D341Med (cell line): ENCODE data around the gene OR2M7.
"Not testable (repeated sequence)": the region's sequence is repeated elsewhere in the genome, so short reads cannot be mapped to it uniquely, and the experiment has no call there.

Experiments used
- DNase-seq: peaks from one replicate; pipeline ENCODE4 v3.0.0; 2012; ENCODE audit warnings: low spot score

OR2M7 gene

GRCh38 chr1:248324468-248324867 is at the start of gene OR2M7:
Gene OR2M7 (minus strand): TSS chr1:248324568. CDS start chr1:248324568, 0 bp downstream.
- DNase-seq = no peak

DNA sequence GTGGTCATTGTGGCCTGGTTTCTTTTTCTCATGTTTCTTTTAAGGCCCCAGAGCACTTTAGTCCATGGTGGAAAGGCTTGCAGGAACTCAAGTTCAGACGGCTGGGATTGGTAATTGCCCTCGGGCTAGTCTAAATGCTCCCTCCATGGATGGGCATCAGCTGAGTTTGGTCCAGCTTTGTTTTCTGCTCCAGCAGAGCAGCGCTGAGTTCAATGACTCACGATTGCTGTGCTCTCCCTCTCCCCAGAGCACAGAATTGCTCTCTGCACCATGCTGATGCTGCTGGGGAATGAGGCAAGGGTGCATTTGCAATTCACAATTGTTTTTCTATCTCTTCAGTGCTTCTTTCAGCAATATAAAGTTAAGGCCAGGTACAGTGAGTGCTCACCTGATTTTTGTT is 49.4 kb upstream of the OR2M7 start:
- no peak for DNase-seq

- no peak for DNase-seq
Observed at GRCh38 chr1:248372394-248372793, 48.0 kb upstream of the OR2M7 start.

DNA sequence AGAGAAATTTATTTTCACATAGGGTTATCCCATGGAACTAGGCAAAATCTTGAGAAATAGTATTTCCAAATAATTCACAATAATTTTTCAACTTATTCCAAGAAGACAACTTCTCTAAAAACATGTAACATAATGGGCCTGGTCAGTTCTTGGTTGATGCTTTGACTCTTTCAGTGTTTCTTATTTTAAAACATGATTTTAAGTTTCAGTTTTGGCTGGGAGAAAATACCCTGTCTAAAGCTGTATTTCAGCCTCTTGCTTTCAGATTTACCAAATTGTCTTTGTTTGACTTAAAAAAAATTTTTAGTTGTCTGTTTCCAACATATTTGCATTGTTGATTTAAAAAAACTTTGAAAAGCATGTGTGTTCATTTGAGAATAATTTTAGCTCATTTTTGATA is 42.2 kb upstream of the OR2M7 start:
- no peak for DNase-seq

DNA sequence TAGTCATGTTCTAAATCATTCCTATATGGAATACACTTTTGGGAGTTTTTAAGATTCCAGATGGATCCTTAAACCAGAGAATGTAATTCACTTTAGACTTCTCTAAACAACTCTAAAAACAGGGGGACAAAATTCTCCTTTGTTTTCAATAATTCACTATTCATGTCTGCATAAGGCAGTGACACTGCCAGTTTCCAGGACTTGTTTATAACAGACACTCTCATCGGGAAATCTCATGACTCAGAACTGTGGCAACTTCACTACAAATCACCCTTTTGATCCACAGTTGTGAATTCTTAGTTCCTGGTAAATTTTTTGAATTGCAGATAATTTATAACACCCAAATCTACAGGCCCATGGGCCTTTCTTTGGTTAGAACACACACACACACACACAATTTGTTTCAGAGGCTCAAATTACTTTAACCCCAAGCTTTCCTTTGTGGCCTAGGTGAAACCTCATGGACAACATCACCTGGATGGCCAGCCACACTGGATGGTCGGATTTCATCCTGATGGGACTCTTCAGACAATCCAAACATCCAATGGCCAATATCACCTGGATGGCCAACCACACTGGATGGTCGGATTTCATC is 36.9 kb upstream of the OR2M7 start, which contains the start of gene OR2T4:
TSS of gene OR2T4 (plus strand) at position 545 of the 595 bp plus-strand sequence. CDS start at position 545, 0 bp downstream.
- no peak for DNase-seq

GRCh38 chr1:248359415-248359814 is 35.0 kb upstream of the OR2M7 start:
- DNase-seq = no peak

DNA sequence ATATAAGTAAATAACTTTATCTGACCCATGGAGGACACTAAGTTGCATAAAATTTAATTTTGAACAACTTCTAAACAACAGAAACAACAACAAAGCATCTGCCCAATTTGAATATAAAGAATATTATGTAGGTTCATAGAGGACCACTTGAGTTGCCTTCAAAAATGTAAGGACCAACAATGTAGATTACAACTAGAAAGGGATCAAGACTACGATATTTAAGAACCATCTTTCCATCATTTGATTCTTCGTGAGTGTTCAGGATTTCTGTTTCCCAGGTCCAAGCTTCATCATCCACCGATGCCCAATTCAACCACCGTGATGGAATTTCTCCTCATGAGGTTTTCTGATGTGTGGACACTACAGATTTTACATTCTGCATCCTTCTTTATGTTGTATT is 24.1 kb upstream of the OR2M7 start, which contains the start of gene OR14C36:
TSS of gene OR14C36 (plus strand) at position 301 of the 400 bp plus-strand sequence. CDS start at position 301, 0 bp downstream.
- DNase-seq = no peak

GRCh38 chr1:248343451-248343850 is 19.1 kb upstream of the OR2M7 start:
- no peak for DNase-seq

DNA sequence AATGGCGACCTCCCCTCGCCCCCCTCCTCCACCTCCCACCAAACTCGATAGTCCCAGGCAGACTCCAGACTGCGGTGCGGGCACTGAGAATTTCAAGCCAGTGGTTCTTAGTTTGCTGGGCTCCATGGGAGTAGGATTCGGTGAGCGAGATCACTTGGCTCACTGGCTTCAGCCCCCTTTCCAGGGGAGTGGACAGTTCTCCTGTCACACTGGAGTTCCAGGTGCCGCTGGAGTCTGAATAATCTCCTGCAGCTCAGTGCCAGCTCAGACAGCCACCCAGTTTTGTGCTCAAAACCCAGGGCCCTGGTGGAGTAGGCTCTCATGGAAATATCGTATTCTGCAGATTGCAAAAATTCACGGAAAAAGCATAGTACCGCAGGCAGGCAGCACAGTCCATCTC is 7.6 kb downstream of the OR2M7 start:
- DNase-seq = no peak

- not testable (repeated sequence) for DNase-seq
Observed at GRCh38 chr1:248306740-248307139, 17.6 kb downstream of the OR2M7 start.

DNA sequence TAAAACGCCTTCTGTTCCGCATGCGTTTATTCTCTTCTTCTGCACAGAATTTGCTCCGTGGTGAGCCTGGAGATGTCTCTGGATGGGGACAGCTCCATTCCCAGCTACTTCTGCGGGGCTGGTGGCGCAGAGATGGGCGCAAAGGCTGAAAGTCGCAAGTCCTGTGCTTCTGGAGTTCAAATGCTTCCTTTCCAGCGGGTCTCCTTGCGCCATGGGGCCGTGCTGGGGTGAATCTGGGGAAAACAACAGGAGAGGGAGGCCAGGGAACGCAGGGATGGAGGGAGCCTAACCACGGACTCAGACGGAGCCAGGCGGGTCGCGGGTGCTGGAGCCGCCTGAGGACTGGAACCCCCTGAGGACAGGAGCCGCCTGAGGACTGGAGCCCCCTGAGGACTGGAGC is 18.3 kb downstream of the OR2M7 start:
- DNase-seq = peak; percentile 21

- not testable (repeated sequence) for DNase-seq
Observed at GRCh38 chr1:248305672-248306071, 18.7 kb downstream of the OR2M7 start.

DNA sequence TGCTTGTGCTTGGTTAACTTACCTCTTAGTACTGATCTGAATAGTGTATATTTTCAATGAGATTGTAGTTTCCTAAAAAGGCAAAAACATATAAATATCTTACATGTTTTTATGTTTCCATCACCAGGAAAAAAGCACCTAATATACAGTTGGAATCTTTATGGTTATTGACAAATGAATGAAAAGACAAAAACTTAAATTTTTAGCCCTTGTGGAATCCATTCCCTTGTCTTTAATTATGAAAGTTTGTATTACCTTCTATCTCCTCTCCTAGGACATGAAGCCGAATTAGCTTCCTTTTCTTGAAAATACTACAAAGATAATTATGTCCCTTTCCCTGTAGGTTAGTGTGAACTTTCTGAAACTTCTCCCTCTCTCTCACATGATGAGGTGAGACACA is 21.0 kb downstream of the OR2M7 start, which contains the start of gene OR2T12:
TSS of gene OR2T12 (minus strand) at position 101 of the 400 bp plus-strand sequence. CDS start 7,846 bp downstream, outside the sequence.
- DNase-seq = no peak

DNA sequence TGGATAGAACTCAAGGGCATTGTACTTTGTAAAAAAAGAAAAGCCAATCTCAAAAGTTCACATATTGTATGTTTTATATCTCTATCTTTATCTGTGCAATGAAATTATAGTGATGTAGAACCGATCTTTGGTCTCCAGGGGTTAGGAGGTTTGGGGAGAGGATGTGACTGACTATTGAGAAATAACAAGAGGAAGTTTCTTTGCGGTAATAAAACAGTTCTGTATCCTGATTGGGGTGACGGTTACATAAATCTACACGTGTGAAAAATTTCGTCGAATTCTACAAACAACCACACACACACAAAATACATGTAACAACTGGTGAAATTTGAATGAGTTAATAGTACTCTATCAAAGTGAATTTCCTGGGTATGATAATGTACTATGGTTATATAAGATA is 36.0 kb downstream of the OR2M7 start:
- no peak for DNase-seq

DNA sequence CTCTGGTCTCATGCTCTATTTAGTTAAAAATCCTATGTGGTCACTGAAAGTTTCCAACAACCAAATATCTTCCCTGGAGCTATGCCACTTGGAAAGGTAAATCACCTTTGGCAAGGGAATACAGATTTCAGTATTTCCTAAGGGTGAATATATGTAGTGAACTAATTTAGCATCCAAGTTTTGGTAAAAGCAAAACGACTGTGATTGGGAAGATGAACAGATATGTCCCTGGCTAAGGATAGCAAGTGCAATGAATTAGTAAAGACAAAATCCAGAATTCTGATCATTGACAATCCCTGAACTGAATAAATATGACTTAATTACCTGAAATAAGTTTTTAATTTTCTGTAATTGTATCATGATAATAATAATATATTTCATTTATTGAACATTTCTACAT is 46.5 kb downstream of the OR2M7 start, which contains the start of gene OR2T33:
TSS of gene OR2T33 (minus strand) at position 101 of the 400 bp plus-strand sequence. CDS start 4,162 bp downstream, outside the sequence.
- no peak for DNase-seq
